Prostate gland (tissue), 2 donors: ENCODE data around the gene SETBP1. TPM values are rescaled to one million over a fixed set of nuclear protein-coding genes. Genes with fewer than 3 reads are reported as not detected.

Experiments used
- DNase-seq: peaks from one replicate; pipeline ENCODE4 v3.0.0-alpha.2; 2019; ENCODE audit warnings: low spot score
- H3K27ac ChIP-seq, 2 donors: fragments of 200-600 bp; sonication (generic); 2 replicates each; pipeline ENCODE4 v1.5.1; 2017 to 2019
- H3K27me3 ChIP-seq: fragments of 200-600 bp; sonication (generic); replicated peaks from 2 replicates; pipeline ENCODE4 v1.5.1; 2019; ENCODE audit not compliant: insufficient read depth
- H3K36me3 ChIP-seq, 2 donors: fragments of 200-600 bp; sonication (generic); 1 replicate in 1 of 2; 2 replicates in 1 of 2; pipeline versions ENCODE4 v1.5.1 to v1.8.1; 2017 to 2019
- H3K4me1 ChIP-seq: fragments of 200-600 bp; sonication (generic); replicated peaks from 2 replicates; pipeline ENCODE4 v1.5.1; 2019
- H3K4me3 ChIP-seq, 2 donors: fragments of 200-600 bp; sonication (generic); 2 replicates each; pipeline ENCODE4 v1.5.1; 2017 to 2019
- H3K9me3 ChIP-seq: fragments of 200-600 bp; sonication (generic); 2 replicates; pipeline ENCODE4 v1.5.1; 2017
- CTCF ChIP-seq, 4 experiments: fragments of 200-600 bp in 2 of 4; fragments of 450-650 bp in 2 of 4; sonication (generic) in 2 of 4; IDR thresholded peaks; 1 replicate in 3 of 4; 2 replicates in 1 of 4; pipeline ENCODE4 v1.5.1; 2016 to 2019; ENCODE audit warnings: antibody characterized with exemption in 4 of 4, mild to moderate bottlenecking in 2 of 4, moderate library complexity in 2 of 4
- POLR2A ChIP-seq: fragments of 450-650 bp; IDR thresholded peaks from one replicate; pipeline ENCODE4 v1.6.1; 2016; ENCODE audit warnings: antibody characterized with exemption, mild to moderate bottlenecking
- POLR2AphosphoS5 ChIP-seq: sonication (generic); formaldehyde crosslinking; IDR thresholded peaks from one replicate; pipeline ENCODE4 v1.6.1; 2017; ENCODE audit warnings: antibody characterized with exemption
- WGBS: methylation state at CpG from one replicate; pipeline ENCODE4 v1.1.5; 2018; 5-methylcytosine and 5-hydroxymethylcytosine counted together
- intact Hi-C: fragments of 100-400 bp; cut with DNase I; formaldehyde crosslinking; loops from one replicate; pipeline ENCODE4 v1.14.2; 2022
- total RNA-seq, 2 donors: library from RNA; depleted of rRNA; stranded (reverse); fragments of >200 nt; gene quantifications; one replicate each; pipeline ENCODE4 v1.1.0, GENCODE V29; 2016

The SETBP1 gene
- total RNA-seq, 2 donors from 2014 or later, result 28.4 to 45.1 TPM

- DNase-seq, result no peak
- H3K4me1 ChIP-seq, result no peaks in the 10 kb centered on the region
- no peak overlapping the region for H3K4me3 ChIP-seq
- no peak for TF ChIP-seq POLR2AphosphoS5
- TF ChIP-seq POLR2A, result no peak
- no peak for TF ChIP-seq CTCF (IDR thresholded peaks at IDR 0.05)
- no peaks in the 10 kb centered on the region for H3K36me3 ChIP-seq
- no peak overlapping the region for H3K27ac ChIP-seq
- H3K27me3 ChIP-seq, result no peaks in the 10 kb centered on the region
- H3K9me3 ChIP-seq, result no peaks in the 10 kb centered on the region
- WGBS, result 92% methylated on average over 2 of the region's 2 CpGs
- intact Hi-C loops, result no loop called here
These were observed 287.6 kb downstream of the SETBP1 start for GRCh38 chr18:44968336-44968735.

GRCh38 chr18:44969214-44969795, 288.6 kb downstream of the SETBP1 start:
- Histone ChIP-seq H3K4me3 (no peak overlapping the region), H3K27ac (no peak overlapping the region), H3K27me3 (no peaks in the 10 kb centered on the region), H3K4me1 (no peaks in the 10 kb centered on the region), H3K36me3 (no peaks in the 10 kb centered on the region), H3K9me3 (no peaks in the 10 kb centered on the region)
- 26% methylated on average over 5 of the region's 5 CpGs for WGBS
- no peak for TF ChIP-seq CTCF (IDR thresholded peaks at IDR 0.05)
- no peak for TF ChIP-seq POLR2A
- no peak for TF ChIP-seq POLR2AphosphoS5
- no peak for DNase-seq
- intact Hi-C loops, result no loop called here

- DNase-seq, result no peak
- Histone ChIP-seq H3K36me3 (no peaks in the 10 kb centered on the region), H3K4me1 (no peaks in the 10 kb centered on the region), H3K27me3 (no peaks in the 10 kb centered on the region), H3K9me3 (no peaks in the 10 kb centered on the region), H3K27ac (no peak overlapping the region), H3K4me3 (no peak overlapping the region)
- intact Hi-C loops, result no loop called here
- no peak for TF ChIP-seq POLR2A
- no peak for TF ChIP-seq POLR2AphosphoS5
- no peak for TF ChIP-seq CTCF (IDR thresholded peaks at IDR 0.05)
- WGBS, result 88% methylated on average over 2 of the region's 2 CpGs
These were observed 292.6 kb downstream of the SETBP1 start for GRCh38 chr18:44973282-44973681.

GRCh38 chr18:44974174-44974573, 293.5 kb downstream of the SETBP1 start:
- no peaks in the 10 kb centered on the region for H3K4me1 ChIP-seq
- H3K27ac ChIP-seq, result no peak overlapping the region
- WGBS, result 97% methylated on average over 2 of the region's 2 CpGs
- no peak for DNase-seq
- H3K4me3 ChIP-seq, result no peak overlapping the region
- intact Hi-C loops, result no loop called here
- H3K9me3 ChIP-seq, result no peaks in the 10 kb centered on the region
- H3K27me3 ChIP-seq, result no peaks in the 10 kb centered on the region
- H3K36me3 ChIP-seq, result no peaks in the 10 kb centered on the region
- no peak for TF ChIP-seq POLR2A
- TF ChIP-seq CTCF (IDR thresholded peaks at IDR 0.05), result no peak
- TF ChIP-seq POLR2AphosphoS5, result no peak

- TF ChIP-seq CTCF (IDR thresholded peaks at IDR 0.05), result no peak
- TF ChIP-seq POLR2AphosphoS5, result no peak
- TF ChIP-seq POLR2A, result no peak
- Histone ChIP-seq H3K27me3 (no peaks in the 10 kb centered on the region), H3K36me3 (no peaks in the 10 kb centered on the region), H3K27ac (no peak overlapping the region), H3K4me1 (no peaks in the 10 kb centered on the region), H3K4me3 (no peak overlapping the region), H3K9me3 (no peaks in the 10 kb centered on the region)
- DNase-seq, result no peak
- intact Hi-C loops, result no loop called here
- 93% methylated on average over 4 of the region's 4 CpGs for WGBS
These were observed 297.2 kb downstream of the SETBP1 start for GRCh38 chr18:44977856-44978255.
